ENCODE measurements around the gene ZNF511. TPM values are rescaled to one million over a fixed set of nuclear protein-coding genes. Genes with fewer than 3 reads are reported as not detected.

The ZNF511 gene
- total RNA-seq, 2 experiments from 2014 or later = 68.8 to 95.0 TPM

GRCh38 chr10:133359972-133360610 lies 51.4 kb downstream of the ZNF511 start:
- H3K9me3 ChIP-seq (ENCODE audit: low read length) = no peaks in the 10 kb centered on the region
- H2AFZ ChIP-seq (ENCODE audit: low read length) = no peak overlapping the region
- no peak overlapping the region for H3K4me3 ChIP-seq (ENCODE audit: low read depth, low read length, poor library complexity, severe bottlenecking)
- peaks cover 7% of the 10 kb centered on the region for H3K4me1 ChIP-seq (ENCODE audit: insufficient read depth, low read length, poor library complexity, severe bottlenecking)
- TF ChIP-seq EZH2phosphoT487 (IDR thresholded peaks at IDR 0.05; ENCODE audit: borderline replicate concordance, low read depth, low read length) (no peak), CTCF (conservative IDR thresholded peaks at IDR 0.05; ENCODE audit: low read length) (no peak)
- H4K20me1 ChIP-seq (ENCODE audit: insufficient read depth, low read length) = no peaks in the 10 kb centered on the region
- POLR2A ChIA-PET = interaction anchor here (0.6 kb wide), 1 partner anchor 36 kb away, joined by 7 read pairs; no protein-coding TSS in a partner anchor
- CTCF ChIA-PET (ENCODE audit: unreplicated experiment) = no interaction called here
- no peak overlapping the region for H3K27ac ChIP-seq (ENCODE audit: low read depth, low read length, poor library complexity, severe bottlenecking)
- H3K79me2 ChIP-seq (ENCODE audit: insufficient read depth, low read depth, low read length) = no peaks in the 10 kb centered on the region
- H3K9me2 ChIP-seq (ENCODE audit: insufficient read depth, low read length) = no peaks in the 10 kb centered on the region
- H3K36me3 ChIP-seq (ENCODE audit: insufficient read depth, low read length) = peaks cover 6% of the 10 kb centered on the region
- no TSS peak for BruUV-seq (replicated peaks)
- no peak overlapping the region for H3K4me2 ChIP-seq (ENCODE audit: low read length)
- intact Hi-C loops (cut with micrococcal nuclease; ENCODE audit: unreplicated experiment) = loop anchor here (2.0 kb wide), 1 partner anchor 29 kb away; no protein-coding TSS in a partner anchor
- no peak for DNase-seq (ENCODE audit: low spot score)

- POLR2A ChIA-PET = interaction anchor here (0.8 to 1.1 kb wide), 2 partner anchors 9 to 30 kb away, joined by 3 read pairs; no protein-coding TSS in a partner anchor
- BruUV-seq (replicated peaks) = no TSS peak
- TF ChIP-seq EZH2phosphoT487 (IDR thresholded peaks at IDR 0.05; ENCODE audit: borderline replicate concordance, low read depth, low read length) (no peak), CTCF (conservative IDR thresholded peaks at IDR 0.05; ENCODE audit: low read length) (no peak)
Observed at GRCh38 chr10:133361227-133361626, 52.5 kb downstream of the ZNF511 start.

GRCh38 chr10:133361773-133362441 lies 53.2 kb downstream of the ZNF511 start:
- intact Hi-C loops (cut with micrococcal nuclease; ENCODE audit: unreplicated experiment) = no loop called here
- no peak for DNase-seq (ENCODE audit: low spot score)
- Histone ChIP-seq H3K79me2 (ENCODE audit: insufficient read depth, low read depth, low read length) (no peaks in the 10 kb centered on the region), H3K9me2 (ENCODE audit: insufficient read depth, low read length) (no peaks in the 10 kb centered on the region), H2AFZ (ENCODE audit: low read length) (no peak overlapping the region), H3K4me2 (ENCODE audit: low read length) (no peak overlapping the region), H3K27ac (ENCODE audit: low read depth, low read length, poor library complexity, severe bottlenecking) (no peak overlapping the region), H4K20me1 (ENCODE audit: insufficient read depth, low read length) (no peaks in the 10 kb centered on the region), H3K4me3 (ENCODE audit: low read depth, low read length, poor library complexity, severe bottlenecking) (no peak overlapping the region), H3K36me3 (ENCODE audit: insufficient read depth, low read length) (peaks cover 20% of the 10 kb centered on the region), H3K4me1 (ENCODE audit: insufficient read depth, low read length, poor library complexity, severe bottlenecking) (peaks cover 3% of the 10 kb centered on the region), H3K9me3 (ENCODE audit: low read length) (no peaks in the 10 kb centered on the region)
- TF ChIP-seq CTCF (conservative IDR thresholded peaks at IDR 0.05; ENCODE audit: low read length) = no peak
- TF ChIP-seq EZH2phosphoT487 (IDR thresholded peaks at IDR 0.05; ENCODE audit: borderline replicate concordance, low read depth, low read length) = no peak
- CTCF ChIA-PET (ENCODE audit: unreplicated experiment) = no interaction called here
- BruUV-seq (replicated peaks) = no TSS peak
- POLR2A ChIA-PET = interaction anchor here (1.1 kb wide), 1 partner anchor 29 kb away, joined by 3 read pairs; no protein-coding TSS in a partner anchor

More at GRCh38 chr10:133361227-133361626, 52.5 kb downstream of the ZNF511 start:
- intact Hi-C loops (cut with micrococcal nuclease; ENCODE audit: unreplicated experiment) = no loop called here
- no peaks in the 10 kb centered on the region for H3K9me3 ChIP-seq (ENCODE audit: low read length)
- CTCF ChIA-PET (ENCODE audit: unreplicated experiment) = interaction anchor here (0.9 kb wide), 1 partner anchor 30 kb away, joined by 9 read pairs; no protein-coding TSS in a partner anchor
- H3K4me3 ChIP-seq (ENCODE audit: low read depth, low read length, poor library complexity, severe bottlenecking) = no peak overlapping the region
- no peak overlapping the region for H2AFZ ChIP-seq (ENCODE audit: low read length)
- no peaks in the 10 kb centered on the region for H3K79me2 ChIP-seq (ENCODE audit: insufficient read depth, low read depth, low read length)
- H3K9me2 ChIP-seq (ENCODE audit: insufficient read depth, low read length) = no peaks in the 10 kb centered on the region
- peaks cover 7% of the 10 kb centered on the region for H3K4me1 ChIP-seq (ENCODE audit: insufficient read depth, low read length, poor library complexity, severe bottlenecking)
- no peak for DNase-seq (ENCODE audit: low spot score)
- H3K36me3 ChIP-seq (ENCODE audit: insufficient read depth, low read length) = peaks cover 17% of the 10 kb centered on the region
- no peak overlapping the region for H3K27ac ChIP-seq (ENCODE audit: low read depth, low read length, poor library complexity, severe bottlenecking)
- no peak overlapping the region for H3K4me2 ChIP-seq (ENCODE audit: low read length)
- no peaks in the 10 kb centered on the region for H4K20me1 ChIP-seq (ENCODE audit: insufficient read depth, low read length)

Data from OCI-LY7 (cell line).